HG02981 (cell line): ENCODE data around the gene TFB1M.
"Not testable (repeated sequence)": the region's sequence is repeated elsewhere in the genome, so short reads cannot be mapped to it uniquely, and the experiment has no call there.

Source experiments
- ATAC-seq: cut with Tn5 transposase; IDR thresholded peaks from one replicate; pipeline ENCODE4 v1.9.1; 2021; ENCODE audit warnings: mild to moderate bottlenecking, moderate library complexity; ENCODE audit not compliant: unreplicated experiment

Gene TFB1M

GRCh38 chr6:155245193-155245592, 69.1 kb downstream of the TFB1M start:
- no peak for ATAC-seq

- ATAC-seq, result no peak
Measured at GRCh38 chr6:155244434-155244833, 69.8 kb downstream of the TFB1M start.

- ATAC-seq, result no peak
Measured at GRCh38 chr6:155241966-155242365, 72.3 kb downstream of the TFB1M start.

- ATAC-seq, result no peak
Measured at GRCh38 chr6:155240905-155241600, 73.2 kb downstream of the TFB1M start.

GRCh38 chr6:155237613-155238012, 76.7 kb downstream of the TFB1M start:
- ATAC-seq, result no peak

- ATAC-seq, result no peak
Measured at GRCh38 chr6:155235087-155235486, 79.2 kb downstream of the TFB1M start.

GRCh38 chr6:155234687-155235086, 79.6 kb downstream of the TFB1M start:
- ATAC-seq, result no peak

- ATAC-seq, result no peak
Measured at GRCh38 chr6:155234167-155234566, 80.1 kb downstream of the TFB1M start.

GRCh38 chr6:155232848-155233247, 81.4 kb downstream of the TFB1M start:
- ATAC-seq, result no peak

GRCh38 chr6:155230975-155231374, 83.3 kb downstream of the TFB1M start:
- not testable (repeated sequence) for ATAC-seq

GRCh38 chr6:155228546-155229166, 85.6 kb downstream of the TFB1M start:
- no peak for ATAC-seq

- no peak for ATAC-seq
Measured at GRCh38 chr6:155227046-155227445, 87.2 kb downstream of the TFB1M start.

GRCh38 chr6:155224618-155225017, 89.7 kb downstream of the TFB1M start:
- ATAC-seq, result no peak

GRCh38 chr6:155223646-155224451, 90.4 kb downstream of the TFB1M start:
- peak; percentile 94 for ATAC-seq

GRCh38 chr6:155222506-155222905, 91.8 kb downstream of the TFB1M start:
- ATAC-seq, result no peak

GRCh38 chr6:155221086-155221485, 93.2 kb downstream of the TFB1M start:
- no peak for ATAC-seq

- ATAC-seq, result no peak
Measured at GRCh38 chr6:155219858-155220301, 94.4 kb downstream of the TFB1M start.

GRCh38 chr6:155219299-155219698, 95.0 kb downstream of the TFB1M start:
- no peak for ATAC-seq

GRCh38 chr6:155218711-155219110, 95.6 kb downstream of the TFB1M start:
- ATAC-seq, result not testable (repeated sequence)

GRCh38 chr6:155216312-155217046, 97.8 kb downstream of the TFB1M start:
- ATAC-seq, result no peak

- no peak for ATAC-seq
Measured at GRCh38 chr6:155215906-155216305, 98.4 kb downstream of the TFB1M start.
